H1 (cell line): ENCODE data around the gene DDR2. TPM values are rescaled to one million over a fixed set of nuclear protein-coding genes. Genes with fewer than 3 reads are reported as not detected.

ENCODE experiments used
- POLR2AphosphoS5 ChIP-seq: IDR thresholded peaks from 2 replicates; pipeline ENCODE4 v1.6.1; 2011; ENCODE audit warnings: low read depth, low read length
- RXRA ChIP-seq: IDR thresholded peaks from 2 replicates; pipeline ENCODE4 v1.6.1; 2011; ENCODE audit warnings: low read depth, mild to moderate bottlenecking, low read length, moderate library complexity; ENCODE audit not compliant: insufficient read depth
- polyA plus RNA-seq, 7 experiments: library from polyadenylated mRNA; depleted of rRNA in 3 of 7; stranded (reverse) in 5 of 7; unstranded in 2 of 7; fragments of >200 nt in 5 of 7; fragments of 200-250 nt in 2 of 7; gene quantifications; 1 replicate in 5 of 7; 2 replicates in 1 of 7; 4 replicates in 1 of 7; pipeline versions ENCODE4 v1.2.1 to v1.2.3, GENCODE V29; 2011 to 2013; ENCODE audit warnings: missing spikeins in 2 of 7, mixed read lengths in 2 of 7
- total RNA-seq: library from RNA; stranded (reverse); fragmentation: NEBNext Ultra II Directional; extraction: Animal tissue kit (Norgen Biotek cat#: 25700); gene quantifications from 2 replicates; pipeline ENCODE4 v1.2.1, GENCODE V29; 2021

DDR2 gene
- total and polyA plus RNA-seq, 2 of the 8 experiments (the other 6 are each of a cell fraction or from before 2014, with no cell fraction given), result 1.00 to 2.1 TPM

DNA sequence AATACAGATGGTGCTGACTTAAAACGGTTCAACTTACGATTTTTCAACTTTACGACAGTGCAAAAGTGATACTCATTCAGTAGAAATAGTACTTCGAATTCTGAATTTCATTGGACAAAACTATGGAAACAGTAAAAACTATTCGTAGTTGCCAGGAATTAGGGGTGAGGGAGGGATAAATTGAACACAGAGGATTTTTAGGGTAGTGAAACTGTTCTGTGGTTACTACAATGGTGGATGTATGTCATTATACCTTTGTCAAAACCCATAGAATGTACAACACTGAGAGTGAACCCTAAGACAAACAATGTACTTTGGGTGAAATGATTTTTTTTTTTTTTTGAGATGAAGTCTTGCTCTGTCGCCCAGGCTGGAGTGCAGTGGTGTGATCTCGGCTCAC, 7.5 kb downstream of the DDR2 start (continued):
- no peak for TF ChIP-seq RXRA
- no peak for TF ChIP-seq POLR2AphosphoS5
- TF ChIP-seq, all 59 proteins: peak for 0
